GM23248 (cell line): ENCODE results near the gene LRRC1. TPM values are rescaled to one million over a fixed set of nuclear protein-coding genes. Genes with fewer than 3 reads are reported as not detected.

Experiments used
- DNase-seq: peaks from one replicate; pipeline ENCODE4 v3.0.0-alpha.2; 2015
- H2AFZ ChIP-seq: fragments of 200-600 bp; sonication (generic); 2 replicates; pipeline ENCODE4 v1.6.1; 2016; ENCODE audit warnings: antibody characterized with exemption
- H3F3A ChIP-seq: fragments of 200-600 bp; sonication (generic); 2 replicates; pipeline ENCODE4 v1.6.1; 2016; ENCODE audit warnings: mild to moderate bottlenecking, antibody characterized with exemption, mixed run types; ENCODE audit not compliant: insufficient read depth
- H3K27ac ChIP-seq: fragments of 200-600 bp; sonication (generic); 2 replicates; pipeline ENCODE4 v1.5.1; 2016; ENCODE audit warnings: mild to moderate bottlenecking
- H3K27me3 ChIP-seq: fragments of 200-600 bp; sonication (generic); replicated peaks from 2 replicates; pipeline ENCODE4 v1.6.1; 2016; ENCODE audit warnings: mild to moderate bottlenecking; ENCODE audit not compliant: insufficient read depth
- H3K36me3 ChIP-seq: fragments of 200-600 bp; sonication (generic); 2 replicates; pipeline ENCODE4 v1.6.1; 2016; ENCODE audit warnings: low read depth, mild to moderate bottlenecking
- H3K4me1 ChIP-seq: fragments of 200-600 bp; sonication (generic); 2 replicates; pipeline ENCODE4 v1.6.1; 2016; ENCODE audit warnings: mild to moderate bottlenecking; ENCODE audit not compliant: insufficient read depth
- H3K4me2 ChIP-seq: fragments of 200-600 bp; sonication (generic); one replicate; pipeline ENCODE4 v1.6.1; 2016; ENCODE audit warnings: mild to moderate bottlenecking; ENCODE audit not compliant: unreplicated experiment
- H3K4me3 ChIP-seq: fragments of 200-600 bp; sonication (generic); 2 replicates; pipeline ENCODE4 v1.5.1; 2016; ENCODE audit warnings: mild to moderate bottlenecking
- H3K79me2 ChIP-seq: fragments of 200-600 bp; sonication (generic); 2 replicates; pipeline ENCODE4 v1.6.1; 2016; ENCODE audit warnings: mild to moderate bottlenecking; ENCODE audit not compliant: insufficient read depth
- H3K9ac ChIP-seq: fragments of 200-600 bp; sonication (generic); 2 replicates; pipeline ENCODE4 v1.6.1; 2016; ENCODE audit warnings: mild to moderate bottlenecking
- H3K9me2 ChIP-seq: fragments of 200-600 bp; sonication (generic); 2 replicates; pipeline ENCODE4 v1.6.1; 2016; ENCODE audit warnings: mixed run types, mild to moderate bottlenecking, moderate library complexity; ENCODE audit not compliant: insufficient read depth
- H3K9me3 ChIP-seq: fragments of 200-600 bp; sonication (generic); one replicate; pipeline ENCODE4 v1.6.1; 2017; ENCODE audit warnings: low read depth
- H4K20me1 ChIP-seq: fragments of 200-600 bp; sonication (generic); 2 replicates; pipeline ENCODE4 v1.6.0; 2016; ENCODE audit not compliant: insufficient read depth
- EZH2 ChIP-seq: fragments of 200-600 bp; sonication (generic); IDR thresholded peaks from 2 replicates; pipeline ENCODE4 v1.6.1; 2018; ENCODE audit warnings: antibody characterized with exemption, mild to moderate bottlenecking; ENCODE audit not compliant: insufficient read depth, poor library complexity, severe bottlenecking
- EZH2phosphoT487 ChIP-seq: fragments of 200-600 bp; sonication (generic); IDR thresholded peaks from 2 replicates; pipeline ENCODE4 v1.6.1; 2018; ENCODE audit warnings: antibody characterized with exemption, moderate library complexity, mild to moderate bottlenecking, low read depth; ENCODE audit not compliant: insufficient read depth
- WGBS, 2 experiments: methylation state at CpG; one replicate each; pipeline ENCODE4 v1.1.6; 2015 to 2017; ENCODE audit warnings: low lambda C conversion rate in 2 of 2, low coverage in 1 of 2; ENCODE audit errors: missing lambda C conversion rate in 2 of 2; 5-methylcytosine and 5-hydroxymethylcytosine counted together
- in situ Hi-C: fragments of 300-500 bp; cut with MboI; formaldehyde crosslinking; loops from 2 replicates; pipeline ENCODE4 v1.15.0; 2020
- polyA plus RNA-seq: library from polyadenylated mRNA; unstranded; fragments of >200 nt; fragmentation: Nextera tagmentation; extraction: Ambion mirVana; gene quantifications from 2 replicates; pipeline ENCODE4 v1.2.1, GENCODE V29; 2016
- total RNA-seq: library from RNA; depleted of rRNA; stranded (reverse); fragments of >200 nt; shearing (Covaris generic); gene quantifications from 2 replicates; pipeline ENCODE4 v1.2.3, GENCODE V29; 2014

LRRC1 gene
- total and polyA plus RNA-seq, 2 experiments from 2014 or later, result 3.6 to 5.6 TPM

DNA sequence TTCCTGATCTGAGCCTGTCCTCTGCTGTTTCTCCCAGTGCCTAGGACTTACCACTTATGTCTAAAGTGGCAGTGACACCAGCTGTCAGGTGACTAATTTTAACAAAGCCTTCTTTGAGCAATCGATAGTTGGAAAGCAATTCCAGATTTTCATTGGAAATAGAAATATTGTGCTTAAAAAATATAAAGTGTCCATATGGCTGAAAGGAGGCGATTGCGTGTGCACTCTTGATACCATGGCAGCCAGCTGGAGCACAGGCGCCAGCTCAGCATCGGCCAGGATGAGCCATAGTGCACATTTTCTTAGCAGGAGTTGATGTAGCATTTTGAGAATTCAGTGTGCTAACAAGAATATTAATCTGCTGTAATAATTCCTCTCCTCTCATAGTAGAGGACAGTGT, 70.0 kb downstream of the LRRC1 start:
- Histone ChIP-seq H3K27ac (no peak overlapping the region), H3F3A (peaks cover 11% of the 10 kb centered on the region), H3K27me3 (no peaks in the 10 kb centered on the region), H2AFZ (no peak overlapping the region), H3K9me3 (no peaks in the 10 kb centered on the region), H4K20me1 (no peaks in the 10 kb centered on the region), H3K9ac (no peak overlapping the region), H3K4me3 (no peak overlapping the region), H3K36me3 (no peaks in the 10 kb centered on the region), H3K9me2 (no peaks in the 10 kb centered on the region), H3K4me1 (peaks cover 12% of the 10 kb centered on the region), H3K4me2 (no peak overlapping the region), H3K79me2 (no peaks in the 10 kb centered on the region; the same call in 1 of the 2 replicates)
- 93 to 98% methylated on average over 5 of the region's 5 CpGs for WGBS, 2 experiments
- TF ChIP-seq EZH2 (no peak), EZH2phosphoT487 (no peak)
- no peak for DNase-seq
- in situ Hi-C loops, result no loop called here

DNA sequence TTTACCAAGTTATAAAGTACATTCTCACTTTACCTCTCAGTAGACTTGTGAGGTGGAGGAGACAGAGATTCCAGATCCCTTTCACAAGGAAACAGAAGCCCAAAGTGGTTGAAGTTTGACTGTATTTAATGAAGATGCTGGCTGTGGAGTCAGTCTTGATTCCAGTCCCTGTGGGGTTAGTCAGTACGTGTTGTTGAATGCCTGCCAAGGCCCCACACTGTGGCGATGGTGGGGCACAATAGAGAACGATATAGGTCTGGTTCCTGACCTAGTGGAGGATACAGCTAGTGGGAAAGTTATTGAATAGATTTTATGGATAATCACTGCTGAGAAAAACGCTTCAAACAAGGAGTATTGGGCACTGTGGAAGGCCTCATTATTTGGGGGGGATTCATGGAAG, 71.4 kb downstream of the LRRC1 start:
- Histone ChIP-seq H3K9me2 (no peaks in the 10 kb centered on the region), H4K20me1 (no peaks in the 10 kb centered on the region), H3K27me3 (no peaks in the 10 kb centered on the region), H3K4me3 (no peak overlapping the region), H3K9ac (no peak overlapping the region), H3K9me3 (no peaks in the 10 kb centered on the region), H3K79me2 (no peaks in the 10 kb centered on the region; the same call in 1 of the 2 replicates), H3K27ac (no peak overlapping the region), H3F3A (peaks cover 11% of the 10 kb centered on the region), H3K4me2 (no peak overlapping the region), H3K4me1 (peaks cover 12% of the 10 kb centered on the region), H2AFZ (no peak overlapping the region), H3K36me3 (no peaks in the 10 kb centered on the region)
- no peak for DNase-seq
- 83 to 86% methylated on average over 4 of the region's 4 CpGs for whole genome bisulfite sequencing, 2 experiments
- TF ChIP-seq EZH2 (no peak), EZH2phosphoT487 (no peak)
- in situ Hi-C loops, result no loop called here

DNA sequence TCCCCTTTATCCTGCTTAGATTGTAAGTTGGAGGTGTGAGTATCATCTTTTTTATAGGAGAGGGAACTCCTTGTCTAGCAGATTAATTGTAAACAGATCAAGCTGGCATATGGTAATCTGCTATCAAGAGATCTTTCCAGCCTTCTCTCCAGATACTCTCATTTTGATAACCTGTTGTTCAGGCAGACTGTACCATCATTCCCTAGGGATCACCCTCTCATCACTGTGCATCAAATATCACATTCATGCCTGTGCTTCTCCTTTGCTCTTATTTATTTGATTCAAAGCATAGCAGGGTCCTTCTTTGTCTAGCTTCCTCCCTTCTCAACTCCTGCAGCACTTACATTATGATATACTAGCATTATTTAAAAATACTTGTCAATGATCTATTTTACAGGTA, 73.8 kb downstream of the LRRC1 start:
- no peak overlapping the region for H3K9ac ChIP-seq
- peaks cover under 1% of the 10 kb centered on the region; the same call in 1 of the 2 replicates for H3F3A ChIP-seq
- TF ChIP-seq EZH2 (no peak), EZH2phosphoT487 (no peak)
- in situ Hi-C loops, result no loop called here
- H3K9me2 ChIP-seq, result no peaks in the 10 kb centered on the region
- no peaks in the 10 kb centered on the region for H3K36me3 ChIP-seq
- H4K20me1 ChIP-seq, result no peaks in the 10 kb centered on the region
- no peak overlapping the region for H2AFZ ChIP-seq
- H3K4me3 ChIP-seq, result no peak overlapping the region
- H3K4me2 ChIP-seq, result no peak overlapping the region
- H3K79me2 ChIP-seq, result no peaks in the 10 kb centered on the region; the same call in 1 of the 2 replicates
- H3K4me1 ChIP-seq, result no peaks in the 10 kb centered on the region; the same call in 1 of the 2 replicates
- H3K9me3 ChIP-seq, result no peaks in the 10 kb centered on the region
- no peaks in the 10 kb centered on the region for H3K27me3 ChIP-seq
- H3K27ac ChIP-seq, result no peak overlapping the region
- DNase-seq, result no peak

DNA sequence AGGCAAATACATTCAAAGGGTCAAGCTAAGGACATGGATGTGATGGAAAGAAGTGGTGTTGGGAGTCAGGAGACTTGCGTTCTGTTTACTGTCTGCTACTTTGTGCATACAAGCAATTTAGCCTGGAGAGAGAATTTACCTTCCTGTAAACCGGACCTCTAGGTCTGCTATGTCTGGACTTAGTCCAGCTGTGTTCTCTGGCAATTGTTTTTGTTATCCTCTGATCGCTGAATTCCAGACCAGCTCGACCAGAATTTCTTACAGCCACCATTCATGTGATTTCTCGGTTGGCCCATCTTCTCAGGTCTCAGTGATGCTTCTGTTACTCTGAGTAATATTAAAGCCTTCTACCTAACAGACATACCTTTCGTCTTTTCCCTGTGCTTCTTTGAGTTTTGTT, 75.2 kb downstream of the LRRC1 start:
- Histone ChIP-seq H3K27me3 (no peaks in the 10 kb centered on the region), H3K36me3 (no peaks in the 10 kb centered on the region), H3K9me2 (no peaks in the 10 kb centered on the region), H3K9ac (no peak overlapping the region), H3K4me2 (no peak overlapping the region), H3K27ac (no peak overlapping the region), H4K20me1 (no peaks in the 10 kb centered on the region), H3K79me2 (no peaks in the 10 kb centered on the region; the same call in 1 of the 2 replicates), H3K4me3 (no peak overlapping the region), H3K9me3 (no peaks in the 10 kb centered on the region), H3K4me1 (no peaks in the 10 kb centered on the region), H2AFZ (no peak overlapping the region), H3F3A (no peaks in the 10 kb centered on the region)
- TF ChIP-seq EZH2phosphoT487, result no peak
- TF ChIP-seq EZH2, result no peak
- DNase-seq, result no peak
- WGBS, 2 experiments, result 77 to 82% methylated on average over 6 of the region's 6 CpGs
- in situ Hi-C loops, result no loop called here

DNA sequence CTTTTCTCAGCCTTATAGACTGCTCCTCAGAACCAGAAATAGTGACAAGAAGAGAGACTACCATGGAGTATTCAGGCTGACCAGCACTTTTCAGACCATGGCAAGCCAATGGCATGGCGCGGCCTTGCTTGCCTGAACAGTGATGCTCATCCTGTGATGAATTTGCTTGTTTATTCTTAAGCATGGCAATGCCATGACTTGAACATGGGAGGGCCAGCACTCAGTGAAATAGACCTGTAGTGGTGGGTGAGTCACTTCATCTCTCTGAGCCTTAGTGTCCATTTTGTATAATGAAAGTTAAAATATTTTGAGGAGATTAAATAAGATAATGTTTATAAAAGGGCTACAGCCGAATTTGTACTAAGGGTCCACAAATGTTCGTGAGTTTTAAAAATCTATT, 79.1 kb downstream of the LRRC1 start:
- Histone ChIP-seq H3K4me2 (no peak overlapping the region), H3K79me2 (no peaks in the 10 kb centered on the region; the same call in 1 of the 2 replicates), H3K9me3 (no peaks in the 10 kb centered on the region), H2AFZ (no peak overlapping the region), H3K27me3 (no peaks in the 10 kb centered on the region), H3K27ac (no peak overlapping the region), H3K4me3 (no peak overlapping the region), H3K9me2 (no peaks in the 10 kb centered on the region), H3K4me1 (no peaks in the 10 kb centered on the region), H3K9ac (no peak overlapping the region), H3K36me3 (no peaks in the 10 kb centered on the region), H3F3A (no peaks in the 10 kb centered on the region), H4K20me1 (no peaks in the 10 kb centered on the region)
- TF ChIP-seq EZH2phosphoT487 (no peak), EZH2 (no peak)
- peak; percentile 22 for DNase-seq
- in situ Hi-C loops, result no loop called here
- WGBS, 2 experiments, result 96 to 98% methylated on average over 4 of the region's 4 CpGs
